Sciatic nerve (tissue), 2 donors: ENCODE measurements around the gene PRDM10. TPM values are rescaled to one million over a fixed set of nuclear protein-coding genes. Genes with fewer than 3 reads are reported as not detected.
"Not testable (repeated sequence)": the region's sequence is repeated elsewhere in the genome, so short reads cannot be mapped to it uniquely, and the experiment has no call there.

Experiments used
- ATAC-seq: fragments of 200-7000 bp; cut with Tn5 transposase; one replicate; pipeline ENCODE4 v1.9.1; 2020; ENCODE audit warnings: mild to moderate bottlenecking, moderate library complexity
- DNase-seq: peaks from one replicate; pipeline ENCODE4 v3.0.0-alpha.2; 2020; ENCODE audit warnings: low spot score
- intact Hi-C: fragments of 100-400 bp; cut with DNase I; formaldehyde crosslinking; loops from one replicate; pipeline ENCODE4 v1.14.2; 2022
- total RNA-seq: library from RNA; stranded (reverse); fragmentation: NEBNext Ultra II Directional; extraction: Animal tissue kit (Norgen Biotek cat#: 25700); gene quantifications from one replicate; pipeline ENCODE4 v1.2.1, GENCODE V29; 2021
- donor health status: DM: no; HTN: no; CAD: no.
- donor health status: DM: no; HTN: no; CAD: no.

Gene PRDM10
- total RNA-seq, 1 donor from 2014 or later = 12.3 TPM

DNA sequence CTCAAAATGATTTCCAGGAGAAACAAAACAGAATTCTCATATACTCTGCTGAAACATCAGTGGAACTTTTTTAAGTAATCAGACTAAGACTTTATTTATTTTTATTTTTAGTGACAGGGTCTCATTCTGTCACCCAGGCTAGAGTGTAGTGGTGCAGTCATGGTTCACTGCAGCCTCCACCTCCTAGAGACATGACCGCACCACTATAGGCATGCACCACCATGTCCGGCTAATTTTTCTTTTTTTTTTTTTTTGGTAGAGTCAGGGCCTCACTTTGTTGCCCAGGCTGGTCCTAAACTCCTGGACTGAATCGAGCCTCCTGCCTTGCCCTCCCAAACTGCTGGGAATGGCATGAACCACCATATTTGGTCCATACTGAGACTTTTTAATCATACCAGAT, 42.9 kb downstream of the PRDM10 start:
- ATAC-seq = no peak
- intact Hi-C loops = no loop called here

DNA sequence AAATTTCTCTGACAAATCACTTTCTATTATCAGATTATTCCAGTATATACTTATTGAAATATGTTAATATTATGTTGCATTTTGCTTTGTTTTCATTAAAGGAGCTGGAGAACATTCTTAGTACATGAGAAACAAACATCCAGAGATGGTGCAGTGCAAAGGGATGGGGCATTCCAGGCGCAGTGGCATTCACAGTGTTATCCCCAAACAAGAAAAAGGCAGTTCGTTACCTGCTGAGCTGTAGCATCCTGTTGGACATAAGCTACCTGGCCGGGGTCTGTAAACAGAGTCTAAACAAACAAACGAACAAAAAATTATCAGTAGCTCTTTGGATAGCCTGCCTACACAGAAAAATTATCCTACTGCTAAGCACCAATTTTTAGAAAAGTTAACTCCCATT, 47.4 kb downstream of the PRDM10 start:
- DNase-seq = no peak
- no peak for ATAC-seq
- intact Hi-C loops = no loop called here

More for the DNA sequence above, 42.9 kb downstream of the PRDM10 start:
- no peak for DNase-seq

DNA sequence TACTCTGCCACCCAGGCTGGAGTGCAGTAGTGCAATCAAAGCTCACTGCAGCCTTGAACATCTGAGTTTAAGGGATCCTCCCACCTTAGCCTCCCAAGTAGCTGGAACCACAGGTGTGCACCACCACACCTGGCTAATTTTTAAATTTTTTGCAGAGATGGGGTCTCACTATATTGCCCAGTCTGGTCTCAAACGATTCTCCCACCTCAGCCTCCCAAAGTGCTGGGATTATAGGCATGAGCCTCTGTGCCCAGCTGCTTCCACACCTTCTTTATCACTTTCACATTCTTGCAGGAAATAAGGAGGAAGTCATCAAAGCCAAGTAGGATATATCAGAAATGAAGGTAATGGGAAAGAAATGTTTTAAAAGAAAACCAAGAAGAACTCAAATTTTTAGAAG, 47.9 kb downstream of the PRDM10 start:
- DNase-seq, intact Hi-C loops, ATAC-seq: not testable (repeated sequence)

DNA sequence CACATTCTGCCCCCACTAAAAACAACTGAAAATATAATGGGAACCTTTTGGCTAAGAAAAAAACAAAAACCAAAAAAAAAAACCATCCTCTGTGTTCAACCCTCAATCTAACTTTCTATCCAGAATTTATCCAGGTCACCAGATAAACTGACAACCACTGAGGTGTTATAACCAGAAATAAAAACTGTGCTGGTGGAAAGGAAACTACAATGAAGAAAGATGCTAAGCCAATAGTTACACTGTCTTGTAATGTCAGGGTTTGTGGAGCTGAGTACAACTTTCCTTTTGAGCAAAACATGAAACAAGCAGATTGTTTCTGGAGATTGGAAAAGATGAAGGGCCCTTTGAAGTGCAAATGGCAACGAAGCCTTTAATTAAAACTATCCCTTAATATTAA, 50.8 kb downstream of the PRDM10 start:
- ATAC-seq (no peak), DNase-seq (no peak)
- intact Hi-C loops = no loop called here

DNA sequence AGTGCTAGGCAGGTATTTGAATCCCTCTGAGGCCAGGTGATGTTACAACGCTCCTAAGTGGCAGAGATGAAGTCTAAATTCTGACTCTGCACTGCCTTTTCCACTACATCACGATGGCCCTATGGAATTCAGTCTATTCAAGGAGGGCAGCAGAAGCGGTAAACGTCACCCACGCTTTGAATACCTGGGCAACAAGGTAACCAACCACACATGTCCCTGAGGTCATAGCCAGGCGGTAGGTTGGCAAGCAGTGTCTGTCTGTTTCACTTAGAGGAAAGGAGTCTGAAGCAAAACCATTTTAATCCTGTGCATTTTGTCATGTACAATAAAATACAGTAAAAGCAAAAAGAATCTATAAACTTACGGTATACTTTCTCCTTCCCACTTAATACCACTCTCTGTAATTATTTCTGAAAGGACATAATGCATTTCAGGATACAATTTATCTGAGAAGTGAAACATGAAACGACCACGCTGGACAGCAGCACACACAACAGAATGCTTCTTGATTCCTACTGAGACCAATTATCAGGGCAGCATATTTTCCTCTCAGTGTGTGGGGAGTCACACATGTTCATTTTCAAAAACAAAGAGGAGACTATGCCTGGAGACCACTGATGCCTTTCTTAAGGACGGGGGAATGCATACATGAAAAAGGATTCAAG, 51.3 kb downstream of the PRDM10 start:
- intact Hi-C loops = no loop called here
- ATAC-seq (peak; percentile 25), DNase-seq (no peak)

DNA sequence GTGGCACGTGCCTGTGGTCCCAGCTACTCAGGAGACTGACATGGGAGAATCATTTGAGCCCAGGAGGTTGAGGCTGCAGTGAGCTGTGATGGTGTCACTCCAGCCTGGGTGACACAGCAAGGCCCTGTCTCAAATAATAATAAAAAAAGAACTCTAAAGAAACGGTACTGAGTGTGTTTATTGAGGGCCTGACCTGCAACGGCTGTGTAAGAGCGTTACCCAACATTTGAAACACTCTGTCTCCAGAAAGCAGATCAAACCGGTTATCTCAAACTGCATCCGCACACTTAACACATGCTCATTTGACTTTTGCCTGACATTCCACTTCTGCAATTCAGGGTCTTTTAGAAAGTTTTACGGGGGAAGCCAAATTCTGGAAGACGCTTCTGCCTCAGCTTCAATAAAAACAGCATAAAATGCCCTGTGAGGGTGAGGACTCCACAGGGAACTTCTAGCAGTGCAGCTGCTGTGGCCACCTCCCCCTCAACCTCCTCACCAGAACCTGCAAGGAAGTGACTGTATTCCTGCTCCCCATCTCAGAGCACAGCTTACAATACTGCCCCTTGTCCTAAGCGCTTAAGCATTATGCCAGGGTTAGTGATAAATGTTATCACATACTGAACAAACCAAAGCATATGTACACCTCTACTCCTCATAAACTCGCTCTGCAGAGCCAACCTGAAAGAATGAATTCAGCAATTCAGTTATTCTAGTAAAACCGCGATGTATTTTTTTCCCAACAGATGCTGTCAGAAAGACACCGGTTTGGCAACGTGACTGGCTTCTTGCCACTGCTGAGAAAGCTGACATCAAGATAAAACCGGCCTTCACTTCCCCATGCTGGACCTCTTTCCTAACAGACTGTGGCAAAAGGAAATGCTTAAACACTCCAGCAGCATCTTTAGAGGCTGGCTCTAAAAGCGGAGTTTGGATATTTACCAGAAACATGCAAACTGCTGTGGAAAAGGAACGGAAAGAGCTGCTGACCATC, 52.2 kb downstream of the PRDM10 start:
- ATAC-seq (peak; percentile 92), DNase-seq (peak; percentile 74)
- intact Hi-C loops = no loop called here

DNA sequence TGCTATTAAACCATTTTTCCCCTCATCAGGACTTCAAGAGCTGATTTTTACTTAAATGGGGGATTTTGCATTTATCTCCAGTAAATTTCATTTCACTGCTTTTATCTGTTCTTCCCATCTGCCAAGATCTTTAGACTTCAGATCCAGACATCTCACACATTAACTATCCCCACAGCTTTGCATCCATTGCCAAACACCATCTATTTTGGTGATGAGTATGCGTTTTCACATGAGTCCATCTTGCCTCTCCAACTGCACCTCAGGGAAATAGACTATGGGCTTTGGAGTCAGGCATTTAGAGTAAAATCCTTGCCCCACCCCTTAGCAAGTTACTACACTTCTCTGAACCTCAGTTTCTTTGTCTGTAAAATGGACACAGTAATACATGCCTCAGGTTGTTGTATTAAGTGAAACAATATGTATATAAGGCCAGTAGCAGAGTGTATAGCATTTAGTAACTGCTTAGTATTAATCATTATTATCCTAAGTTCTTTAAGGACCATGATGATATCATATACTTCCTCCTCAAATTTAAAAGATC, 53.6 kb downstream of the PRDM10 start:
- ATAC-seq = no peak
- intact Hi-C loops = no loop called here
- DNase-seq = no peak

DNA sequence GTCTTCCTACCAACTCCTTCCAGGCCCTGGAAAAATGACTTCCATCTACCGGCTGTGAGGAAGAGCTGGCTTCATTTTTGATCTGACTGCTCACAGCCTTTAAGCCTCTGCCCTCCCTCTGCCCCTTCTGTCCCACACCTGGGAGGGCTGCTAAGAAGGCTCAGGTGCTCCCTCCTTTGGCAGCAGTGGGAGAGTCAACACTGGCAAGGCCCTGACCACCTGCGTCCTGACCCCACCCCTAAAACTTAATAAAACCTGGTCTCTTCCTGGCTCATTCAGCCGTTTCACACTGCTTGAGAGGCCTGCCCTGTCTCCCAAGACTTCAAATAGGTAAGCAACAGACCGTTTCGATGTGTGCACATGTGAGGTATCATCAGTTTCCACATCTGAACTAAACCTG, 55.2 kb downstream of the PRDM10 start:
- no peak for ATAC-seq
- intact Hi-C loops = no loop called here
- no peak for DNase-seq

DNA sequence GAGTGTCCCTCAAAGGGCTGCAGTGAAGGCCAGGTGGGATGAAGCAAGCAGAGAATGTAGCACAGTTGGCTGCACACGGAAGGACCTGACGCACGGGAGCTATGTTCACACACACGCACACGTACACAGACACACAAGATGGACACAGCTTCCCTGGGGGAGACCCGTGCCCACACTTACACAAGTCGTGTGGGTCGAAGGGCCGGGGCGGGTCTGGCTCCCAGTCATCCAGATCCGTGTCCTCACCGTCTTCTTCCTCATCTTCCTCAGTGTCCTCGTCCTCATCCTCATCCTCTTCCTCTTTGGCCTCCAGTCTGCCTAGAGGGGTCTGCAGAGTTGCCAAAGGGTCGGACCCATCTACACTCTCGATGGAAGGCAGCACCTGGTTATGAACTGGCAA, 55.7 kb downstream of the PRDM10 start:
- ATAC-seq (no peak), DNase-seq (no peak)
- intact Hi-C loops = no loop called here

DNA sequence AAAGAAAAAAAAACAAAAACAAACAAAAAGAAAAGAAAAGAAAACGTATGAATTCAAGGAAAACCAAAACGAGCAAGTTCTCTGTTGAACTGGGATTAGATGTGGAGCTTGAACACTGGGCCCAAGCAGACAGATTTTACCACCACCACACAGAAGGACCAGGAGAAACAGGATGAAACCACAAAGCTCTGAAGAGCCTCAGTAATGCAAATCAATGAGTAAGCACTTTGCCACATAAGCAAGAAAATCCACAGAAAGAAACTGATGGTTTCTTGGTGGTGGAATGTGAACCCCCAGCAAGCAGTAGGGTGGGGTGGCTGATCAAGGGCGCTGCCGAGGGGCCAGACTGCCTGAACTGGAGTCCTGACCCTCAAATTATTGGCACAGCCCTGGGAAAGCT, 56.4 kb downstream of the PRDM10 start:
- DNase-seq = no peak
- ATAC-seq = no peak
- intact Hi-C loops = no loop called here

DNA sequence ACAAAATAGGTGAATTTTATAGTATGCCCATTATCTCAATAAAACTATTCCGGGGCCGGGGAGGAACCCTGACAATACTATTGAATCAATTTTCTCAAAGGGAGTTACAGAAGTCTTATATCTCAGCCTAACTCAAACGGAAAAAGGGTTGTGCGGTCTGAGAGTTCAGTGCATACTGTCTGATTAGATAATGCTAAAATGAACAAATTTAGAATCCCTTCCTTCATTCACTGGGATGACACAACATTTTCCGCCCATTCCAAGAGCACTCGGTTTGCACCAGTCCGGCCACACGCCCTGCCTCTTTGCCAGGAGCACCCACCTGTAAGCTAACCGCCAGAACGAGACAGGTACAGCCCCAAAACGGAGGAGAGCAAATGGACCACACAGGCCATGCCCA, 57.3 kb downstream of the PRDM10 start:
- ATAC-seq (no peak), DNase-seq (no peak)
- intact Hi-C loops = no loop called here

DNA sequence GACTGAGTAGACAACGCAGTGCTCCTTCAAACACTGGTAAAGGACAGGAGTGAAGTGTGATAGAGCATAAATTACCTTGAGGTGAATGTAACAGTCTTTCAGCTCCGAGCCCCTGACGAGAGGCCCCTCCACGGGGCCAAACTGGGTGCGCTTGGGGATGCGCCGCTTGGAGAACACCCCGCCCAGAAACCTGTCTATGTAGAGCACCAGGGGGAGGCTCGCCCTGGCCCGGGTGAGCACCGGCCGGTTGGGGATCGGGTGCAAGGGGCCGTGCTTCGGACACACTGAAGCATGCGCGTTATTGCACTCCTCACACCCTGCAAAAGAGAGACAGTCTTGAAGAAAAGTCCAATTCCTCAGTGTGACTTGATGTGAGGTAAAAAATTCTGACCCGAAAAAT, 57.9 kb downstream of the PRDM10 start:
- intact Hi-C loops = no loop called here
- ATAC-seq = no peak

DNA sequence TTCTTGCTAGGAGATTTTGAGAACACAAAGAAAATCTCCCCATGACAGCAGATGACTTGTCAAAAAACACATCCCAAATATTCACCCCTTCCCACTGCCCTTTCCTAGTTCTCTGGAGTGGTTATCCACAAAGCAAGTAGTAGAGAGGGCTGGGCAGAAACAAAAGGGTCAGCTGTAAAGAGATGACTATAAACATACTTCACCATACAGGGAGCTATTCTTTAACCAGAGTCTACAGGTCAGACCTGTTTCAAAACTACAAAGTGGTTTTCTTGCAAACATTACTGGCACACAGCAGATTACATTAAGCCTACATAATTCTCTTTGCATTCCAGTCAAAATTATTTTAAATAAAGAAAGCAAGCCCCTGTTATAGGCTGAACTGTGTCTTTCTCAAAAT, 59.6 kb downstream of the PRDM10 start:
- DNase-seq (no peak), ATAC-seq (no peak)
- intact Hi-C loops = no loop called here

More for the DNA sequence above, 57.9 kb downstream of the PRDM10 start:
- no peak for DNase-seq

DNA sequence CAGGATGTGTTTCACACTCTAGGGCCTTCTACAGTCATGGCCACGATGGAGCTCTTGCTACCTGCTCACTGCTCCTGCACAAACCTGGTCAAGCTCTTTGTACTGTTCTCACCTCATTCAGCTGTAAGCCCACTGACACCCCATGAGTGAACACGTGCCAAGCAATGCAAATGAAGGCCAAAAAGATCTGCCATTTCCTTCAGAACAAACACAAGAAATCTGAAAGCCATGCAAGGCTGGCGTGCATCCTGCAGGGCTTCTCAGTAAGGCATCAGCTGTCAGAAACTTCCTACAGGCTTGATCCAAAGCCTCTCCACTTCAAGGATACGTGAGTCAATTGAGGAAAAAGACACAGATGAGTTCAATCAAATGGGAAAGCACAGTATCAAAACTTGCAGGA, 63.1 kb downstream of the PRDM10 start:
- DNase-seq = no peak
- intact Hi-C loops = loop anchor here (5.0 kb wide), 1 partner anchor 198 kb away; no protein-coding TSS in a partner anchor
- no peak for ATAC-seq

DNA sequence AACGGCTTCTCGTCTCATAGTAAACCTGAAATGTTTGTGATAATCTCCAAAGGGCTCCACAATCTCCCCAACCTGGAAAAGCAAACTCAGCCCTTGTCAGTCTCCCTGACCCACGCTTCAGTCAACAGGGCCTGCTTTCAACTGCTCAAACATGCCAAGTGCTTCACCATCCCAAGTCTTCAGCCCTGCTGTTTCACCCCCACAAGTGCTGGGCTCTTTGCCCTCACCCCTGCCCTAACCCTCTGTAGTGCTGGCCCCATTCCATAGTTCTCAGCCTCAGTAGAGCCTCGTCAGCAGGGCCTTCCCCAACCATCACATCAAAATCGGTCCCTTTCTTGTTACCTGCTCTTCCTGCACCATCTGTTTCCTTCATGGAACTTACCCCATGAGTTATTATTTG, 63.9 kb downstream of the PRDM10 start:
- DNase-seq (no peak), ATAC-seq (peak; percentile 28)
- intact Hi-C loops = loop anchor here (5.0 kb wide), 1 partner anchor 199 kb away; no protein-coding TSS in a partner anchor

DNA sequence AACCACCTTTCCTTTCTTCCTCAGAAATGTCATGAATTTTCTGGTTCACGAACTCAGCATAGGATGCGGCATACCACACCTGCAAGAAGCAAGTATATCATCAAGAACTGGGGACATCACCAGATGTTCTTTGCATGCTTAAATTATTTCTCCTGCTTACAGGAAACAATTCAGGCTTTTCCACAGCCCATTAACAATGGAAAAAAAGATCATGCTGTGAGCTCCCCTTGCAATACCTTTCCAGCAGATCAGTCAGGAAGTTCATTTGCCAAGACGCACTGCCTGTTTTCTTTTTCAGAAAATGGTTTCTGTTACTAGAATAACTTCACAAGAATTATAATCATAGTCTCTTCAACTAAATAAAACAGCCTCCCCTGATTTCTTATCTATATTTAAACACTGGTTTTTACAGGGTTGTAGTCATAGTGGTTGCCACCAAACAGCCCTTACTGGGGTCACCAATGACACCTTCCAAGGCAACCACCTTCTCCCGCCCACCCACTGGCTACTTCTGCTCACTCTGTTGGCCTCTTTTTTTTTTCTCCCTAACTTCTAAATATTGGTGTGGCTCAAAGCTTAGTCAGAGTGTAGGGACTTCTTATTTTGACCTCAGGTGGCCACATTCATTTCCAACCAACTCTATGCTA, 64.9 kb downstream of the PRDM10 start:
- ATAC-seq = no peak
- DNase-seq = no peak
- intact Hi-C loops = loop anchor here (5.0 kb wide), 1 partner anchor 200 kb away; no protein-coding TSS in a partner anchor

DNA sequence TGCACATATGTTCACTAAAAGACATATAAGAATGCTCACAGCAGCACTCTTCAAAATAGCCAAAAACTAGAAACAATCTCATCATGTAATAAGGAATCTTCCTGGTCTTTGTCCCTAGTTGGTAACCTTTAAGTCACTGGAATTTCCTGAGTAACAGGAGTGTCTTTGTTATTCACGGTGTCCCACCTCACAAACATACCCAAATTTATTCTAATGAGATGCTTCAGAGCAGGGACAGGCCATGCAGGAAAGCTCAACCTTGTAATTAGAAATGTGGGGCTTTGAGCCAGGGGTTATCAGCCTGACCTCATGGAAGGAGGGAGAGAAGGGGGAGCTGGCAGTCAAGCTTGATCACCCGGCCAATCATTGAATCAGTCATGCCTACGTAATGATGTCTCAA, 66.9 kb downstream of the PRDM10 start:
- DNase-seq (no peak), ATAC-seq (no peak)
- intact Hi-C loops = loop anchor here (5.0 kb wide), 1 partner anchor 202 kb away; no protein-coding TSS in a partner anchor

DNA sequence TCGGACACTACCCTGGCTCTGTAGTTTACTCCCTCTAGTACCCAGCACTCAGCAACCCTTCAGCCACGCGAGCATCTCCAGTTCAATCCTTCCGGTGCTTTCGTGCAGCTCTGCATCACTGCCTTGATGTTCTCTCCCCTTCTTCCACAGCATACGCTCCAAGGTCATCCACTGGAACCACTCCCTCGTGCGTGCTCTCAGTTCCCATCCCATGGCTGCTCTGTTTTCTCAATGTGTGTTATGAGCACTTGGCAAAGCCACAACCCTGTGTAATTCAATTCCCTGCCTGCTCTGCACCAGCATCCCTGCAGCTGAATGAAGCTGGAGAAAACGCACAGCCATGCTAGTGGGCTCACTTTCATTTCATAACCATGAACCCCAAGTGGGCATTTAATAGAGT, 68.7 kb downstream of the PRDM10 start:
- DNase-seq = no peak
- no peak for ATAC-seq
- intact Hi-C loops = no loop called here

DNA sequence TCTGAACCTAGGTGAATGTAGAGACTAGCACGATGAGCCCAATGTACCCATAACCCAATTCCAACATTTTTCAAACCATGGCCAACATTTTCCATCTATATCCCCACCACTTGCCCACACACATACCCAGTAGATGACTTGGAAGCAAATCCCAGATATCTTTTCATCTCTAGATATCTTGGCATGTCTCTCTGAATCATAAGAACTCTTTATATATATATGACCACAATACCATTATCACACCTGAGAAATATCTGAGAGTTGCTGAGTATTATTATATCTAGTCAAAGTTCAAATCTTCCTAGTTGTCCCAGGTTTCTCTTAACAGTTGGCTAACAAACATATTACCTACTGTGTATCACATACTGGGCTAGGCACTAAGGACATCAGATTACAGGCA, 69.4 kb downstream of the PRDM10 start:
- ATAC-seq = no peak
- DNase-seq = no peak
- intact Hi-C loops = no loop called here
